T-helper 1 cell treated with Interleukin-12 subunit alpha and Interleukin-12 subunit beta and Interleukin-4 antibody, amounts not matched to agents 30 μg/mL and 1 μg/mL, for 36 hours (primary cell): ENCODE data around the gene HUS1.

Source experiments
- H3K27ac Mint-ChIP-seq: one replicate; pipeline ENCODE4 v1.8.0; 2021; ENCODE audit warnings: mild to moderate bottlenecking, mixed read lengths
- H3K27me3 Mint-ChIP-seq: one replicate; pipeline ENCODE4 v1.8.0; 2021; ENCODE audit warnings: low read depth, mixed read lengths
- H3K36me3 Mint-ChIP-seq: one replicate; pipeline ENCODE4 v1.8.0; 2021; ENCODE audit warnings: low read depth, mixed read lengths
- H3K4me1 Mint-ChIP-seq: one replicate; pipeline ENCODE4 v1.8.0; 2021; ENCODE audit warnings: low read depth, mixed read lengths
- H3K4me3 Mint-ChIP-seq: one replicate; pipeline ENCODE4 v1.8.0; 2021; ENCODE audit warnings: mild to moderate bottlenecking, moderate library complexity, mixed read lengths
- H3K9me3 Mint-ChIP-seq: one replicate; pipeline ENCODE4 v1.8.0; 2021; ENCODE audit warnings: mixed read lengths

The HUS1 gene

GRCh38 chr7:47965456-47965855 lies 14.0 kb downstream of the HUS1 start:
- Mint-ChIP-seq H3K4me3 (no peak overlapping the region), H3K36me3 (peaks cover 71% of the 10 kb centered on the region), H3K27me3 (no peaks in the 10 kb centered on the region), H3K4me1 (peaks cover 10% of the 10 kb centered on the region), H3K9me3 (no peaks in the 10 kb centered on the region), H3K27ac (no peak overlapping the region)

- no peaks in the 10 kb centered on the region for H3K9me3 Mint-ChIP-seq
- no peaks in the 10 kb centered on the region for H3K27me3 Mint-ChIP-seq
- H3K36me3 Mint-ChIP-seq = peaks cover 61% of the 10 kb centered on the region
- H3K4me1 Mint-ChIP-seq = no peaks in the 10 kb centered on the region
- no peak overlapping the region for H3K27ac Mint-ChIP-seq
- no peak overlapping the region for H3K4me3 Mint-ChIP-seq
Measured at GRCh38 chr7:47962262-47962661, 17.2 kb downstream of the HUS1 start.

- H3K27ac Mint-ChIP-seq = no peak overlapping the region
- H3K9me3 Mint-ChIP-seq = no peaks in the 10 kb centered on the region
- no peaks in the 10 kb centered on the region for H3K27me3 Mint-ChIP-seq
- no peak overlapping the region for H3K4me3 Mint-ChIP-seq
- H3K36me3 Mint-ChIP-seq = peaks cover 25% of the 10 kb centered on the region
- no peaks in the 10 kb centered on the region for H3K4me1 Mint-ChIP-seq
Measured at GRCh38 chr7:47957156-47957555, 22.3 kb downstream of the HUS1 start.

- Mint-ChIP-seq H3K36me3 (peaks cover 18% of the 10 kb centered on the region), H3K9me3 (no peaks in the 10 kb centered on the region), H3K27ac (no peak overlapping the region)
Measured at GRCh38 chr7:47956220-47956619, 23.2 kb downstream of the HUS1 start.

GRCh38 chr7:47954231-47954911 lies 25.0 kb downstream of the HUS1 start:
- peaks cover 12% of the 10 kb centered on the region for H3K36me3 Mint-ChIP-seq
- no peaks in the 10 kb centered on the region for H3K27me3 Mint-ChIP-seq
- no peaks in the 10 kb centered on the region for H3K9me3 Mint-ChIP-seq
- no peak overlapping the region for H3K27ac Mint-ChIP-seq
- H3K4me1 Mint-ChIP-seq = no peaks in the 10 kb centered on the region
- H3K4me3 Mint-ChIP-seq = no peak overlapping the region

More at GRCh38 chr7:47956220-47956619, 23.2 kb downstream of the HUS1 start:
- Mint-ChIP-seq H3K4me3 (no peak overlapping the region), H3K4me1 (no peaks in the 10 kb centered on the region), H3K27me3 (no peaks in the 10 kb centered on the region)

- Mint-ChIP-seq H3K4me1 (no peaks in the 10 kb centered on the region), H3K27ac (no peak overlapping the region), H3K36me3 (peaks cover 12% of the 10 kb centered on the region), H3K4me3 (no peak overlapping the region), H3K27me3 (no peaks in the 10 kb centered on the region), H3K9me3 (no peaks in the 10 kb centered on the region)
Measured at GRCh38 chr7:47953822-47954221, 25.6 kb downstream of the HUS1 start.

- no peak overlapping the region for H3K27ac Mint-ChIP-seq
- H3K27me3 Mint-ChIP-seq = no peaks in the 10 kb centered on the region
- H3K9me3 Mint-ChIP-seq = no peaks in the 10 kb centered on the region
- no peak overlapping the region for H3K4me3 Mint-ChIP-seq
- H3K4me1 Mint-ChIP-seq = no peaks in the 10 kb centered on the region
- H3K36me3 Mint-ChIP-seq = peaks cover 6% of the 10 kb centered on the region
Measured at GRCh38 chr7:47952224-47952623, 27.2 kb downstream of the HUS1 start.

- no peak overlapping the region for H3K27ac Mint-ChIP-seq
- H3K27me3 Mint-ChIP-seq = no peaks in the 10 kb centered on the region
- H3K4me1 Mint-ChIP-seq = no peaks in the 10 kb centered on the region
- no peaks in the 10 kb centered on the region for H3K9me3 Mint-ChIP-seq
- H3K36me3 Mint-ChIP-seq = peaks cover 4% of the 10 kb centered on the region
- H3K4me3 Mint-ChIP-seq = no peak overlapping the region
Measured at GRCh38 chr7:47951374-47951773, 28.0 kb downstream of the HUS1 start.

- peaks cover 2% of the 10 kb centered on the region for H3K36me3 Mint-ChIP-seq
- no peaks in the 10 kb centered on the region for H3K27me3 Mint-ChIP-seq
- no peak overlapping the region for H3K4me3 Mint-ChIP-seq
- H3K27ac Mint-ChIP-seq = no peak overlapping the region
- H3K9me3 Mint-ChIP-seq = no peaks in the 10 kb centered on the region
- no peaks in the 10 kb centered on the region for H3K4me1 Mint-ChIP-seq
Measured at GRCh38 chr7:47950714-47951113, 28.7 kb downstream of the HUS1 start.

- Mint-ChIP-seq H3K27ac (no peak overlapping the region), H3K9me3 (no peaks in the 10 kb centered on the region), H3K36me3 (no peaks in the 10 kb centered on the region), H3K27me3 (no peaks in the 10 kb centered on the region), H3K4me1 (no peaks in the 10 kb centered on the region), H3K4me3 (no peak overlapping the region)
Measured at GRCh38 chr7:47949703-47950102, 29.7 kb downstream of the HUS1 start.

GRCh38 chr7:47948141-47948790 lies 31.1 kb downstream of the HUS1 start, which contains the start of gene PKD1L1:
TSS of gene PKD1L1 (minus strand) at chr7:47948466. CDS start at chr7:47948440, 26 bp downstream.
- H3K4me3 Mint-ChIP-seq = no peak within 1 kb of the TSS
- H3K36me3 Mint-ChIP-seq = no peaks in the 10 kb centered on the region
- no peaks in the 10 kb centered on the region for H3K27me3 Mint-ChIP-seq
- no peaks in the 10 kb centered on the region for H3K9me3 Mint-ChIP-seq
- H3K27ac Mint-ChIP-seq = no peak within 1 kb of the TSS
- H3K4me1 Mint-ChIP-seq = no peaks in the 10 kb centered on the region

GRCh38 chr7:47947355-47947749 lies 32.1 kb downstream of the HUS1 start:
- Mint-ChIP-seq H3K4me1 (no peaks in the 10 kb centered on the region), H3K27me3 (no peaks in the 10 kb centered on the region), H3K9me3 (no peaks in the 10 kb centered on the region), H3K36me3 (no peaks in the 10 kb centered on the region), H3K27ac (no peak overlapping the region), H3K4me3 (no peak overlapping the region)

- H3K4me1 Mint-ChIP-seq = no peaks in the 10 kb centered on the region
- no peaks in the 10 kb centered on the region for H3K9me3 Mint-ChIP-seq
- H3K27me3 Mint-ChIP-seq = no peaks in the 10 kb centered on the region
- no peaks in the 10 kb centered on the region for H3K36me3 Mint-ChIP-seq
- H3K27ac Mint-ChIP-seq = no peak overlapping the region
- no peak overlapping the region for H3K4me3 Mint-ChIP-seq
Measured at GRCh38 chr7:47946581-47947354, 32.6 kb downstream of the HUS1 start.

- no peaks in the 10 kb centered on the region for H3K4me1 Mint-ChIP-seq
- H3K9me3 Mint-ChIP-seq = no peaks in the 10 kb centered on the region
- H3K27ac Mint-ChIP-seq = no peak overlapping the region
- H3K36me3 Mint-ChIP-seq = no peaks in the 10 kb centered on the region
- H3K27me3 Mint-ChIP-seq = no peaks in the 10 kb centered on the region
- H3K4me3 Mint-ChIP-seq = no peak overlapping the region
Measured at GRCh38 chr7:47945261-47946015, 34.0 kb downstream of the HUS1 start.
